GM12878 (cell line): ENCODE measurements around the gene GNG3. TPM values are rescaled to one million over a fixed set of nuclear protein-coding genes. Genes with fewer than 3 reads are reported as not detected.

Source experiments
- ATAC-seq: fragments of 200-7000 bp; cut with Tn5 transposase; 3 replicates; pipeline ENCODE4 v1.9.1; 2020; ENCODE audit warnings: mild to moderate bottlenecking, moderate library complexity
- BruUV-seq: library from RNA; stranded (reverse); fragments of 400-500 nt; replicated peaks from 2 replicates; lab custom pipeline; 2021; lab: Mats Ljungman, UMichigan
- CTCF ChIA-PET: fragments of 300-600 bp; sonication (Branson Sonifier 250); formaldehyde crosslinking; extraction: SDS; loops from one replicate; lab custom pipeline; 2021; ENCODE audit warnings: inconsistent platforms; lab: Yijun Ruan, JAX
- POLR2A ChIA-PET: fragments of 350-600 bp; formaldehyde crosslinking; extraction: SDS; loops from one replicate; lab custom pipeline; 2021; ENCODE audit warnings: inconsistent platforms; lab: Charles Lee
- RAD21 ChIA-PET: fragments of 300-600 bp; sonication (Branson Sonifier 250); formaldehyde crosslinking; loops from one replicate; lab custom pipeline; 2023; ENCODE audit warnings: antibody characterized with exemption; ENCODE audit not compliant: unreplicated experiment; lab: Charles Lee
- SMC1A ChIA-PET: fragments of 300-600 bp; sonication (Branson Sonifier 250); formaldehyde crosslinking; loops from one replicate; lab custom pipeline; 2023; ENCODE audit not compliant: unreplicated experiment, uncharacterized antibody; lab: Charles Lee
- DNase-seq: peaks from one replicate; pipeline ENCODE4 v3.0.0-alpha.2; 2011; ENCODE audit warnings: low read depth, low spot score
- FAIRE-seq: peaks from 3 replicates; lab custom pipeline; 2011; peaks lifted over from hg19 to GRCh38; lab: Jason Lieb, UNC
- H2AFZ ChIP-seq: 2 replicates; pipeline ENCODE4 v1.6.0; 2011; ENCODE audit warnings: low read depth, low read length, control low read depth; ENCODE audit not compliant: control insufficient read depth
- H3K27ac ChIP-seq: 2 replicates; pipeline ENCODE4 v1.5.1; 2011; ENCODE audit warnings: control low read depth; ENCODE audit not compliant: control insufficient read depth, insufficient read depth
- H3K27me3 ChIP-seq, 2 experiments: replicated peaks in 1 of 2; 2 replicates each; pipeline versions ENCODE4 v1.6.0 to v1.6.1; 2011; ENCODE audit warnings: low read length in 1 of 2; ENCODE audit not compliant: control insufficient read depth in 2 of 2, insufficient read depth in 2 of 2
- H3K36me3 ChIP-seq, 2 experiments: 2 replicates each; pipeline ENCODE4 v1.5.1; 2011; ENCODE audit warnings: low read length in 1 of 2; ENCODE audit not compliant: control insufficient read depth in 2 of 2, insufficient read depth in 2 of 2
- H3K4me1 ChIP-seq: 2 replicates; pipeline ENCODE4 v1.6.1; 2011; ENCODE audit warnings: mild to moderate bottlenecking, low read length, moderate library complexity, mixed read lengths; ENCODE audit not compliant: control insufficient read depth, insufficient read depth
- H3K4me2 ChIP-seq: 2 replicates; pipeline ENCODE4 v1.6.0; 2011; ENCODE audit warnings: control low read depth; ENCODE audit not compliant: control insufficient read depth, insufficient read depth
- H3K4me3 ChIP-seq: fragments of 200-600 bp; sonication (generic); 2 replicates; pipeline ENCODE4 v1.5.1; 2016
- H3K79me2 ChIP-seq: 2 replicates; pipeline ENCODE4 v1.6.0; 2011; ENCODE audit warnings: low read length; ENCODE audit not compliant: control insufficient read depth, insufficient read depth
- H3K9ac ChIP-seq: 2 replicates; pipeline ENCODE4 v1.8.0; 2011; ENCODE audit warnings: low read length, control low read depth, mixed read lengths; ENCODE audit not compliant: control insufficient read depth, insufficient read depth
- H3K9me3 ChIP-seq: replicated peaks from 3 replicates; pipeline ENCODE4 v1.5.1; 2011; ENCODE audit warnings: mild to moderate bottlenecking, low read length; ENCODE audit not compliant: control insufficient read depth, insufficient read depth
- H4K20me1 ChIP-seq: 2 replicates; pipeline ENCODE4 v1.6.0; 2011; ENCODE audit not compliant: control insufficient read depth, insufficient read depth
- DPF2 ChIP-seq: fragments of 450-650 bp; IDR thresholded peaks from 2 replicates; pipeline ENCODE4 v1.6.1; 2017; ENCODE audit warnings: mild to moderate bottlenecking
- EED ChIP-seq: sonication (generic); IDR thresholded peaks from 2 replicates; pipeline ENCODE4 v1.6.1; 2016; ENCODE audit warnings: antibody characterized with exemption, low read depth
- NR2C1 ChIP-seq: fragments of 450-650 bp; IDR thresholded peaks from 2 replicates; pipeline ENCODE4 v1.6.1; 2017; ENCODE audit warnings: antibody characterized with exemption, mild to moderate bottlenecking, moderate library complexity
- NR2F1 ChIP-seq: fragments of 450-650 bp; conservative IDR thresholded peaks from 2 replicates; pipeline ENCODE4 v1.6.1; 2017; ENCODE audit warnings: mild to moderate bottlenecking
- POU2F2 ChIP-seq: IDR thresholded peaks from 3 replicates; pipeline ENCODE4 v1.6.1; 2011; ENCODE audit warnings: low read depth, mild to moderate bottlenecking, low read length, borderline replicate concordance
- RAD51 ChIP-seq: fragments of 450-650 bp; IDR thresholded peaks from 2 replicates; pipeline ENCODE4 v1.6.1; 2016; ENCODE audit warnings: moderate library complexity, mild to moderate bottlenecking, inconsistent platforms
- RELB ChIP-seq: fragments of 450-650 bp; IDR thresholded peaks from 2 replicates; pipeline ENCODE4 v1.6.1; 2017; ENCODE audit warnings: low read depth, mild to moderate bottlenecking, moderate library complexity
- RFX5 ChIP-seq: IDR thresholded peaks from 2 replicates; pipeline ENCODE4 v1.6.1; 2011; ENCODE audit warnings: low read depth, low read length, improper control_type of control experiment
- SIX5 ChIP-seq: IDR thresholded peaks from 2 replicates; pipeline ENCODE4 v1.6.1; 2011; ENCODE audit warnings: mild to moderate bottlenecking, low read depth, low read length, moderate library complexity; ENCODE audit not compliant: severe bottlenecking
- SMARCA5 ChIP-seq: fragments of 450-650 bp; IDR thresholded peaks from 2 replicates; pipeline ENCODE4 v1.6.1; 2017; ENCODE audit warnings: mild to moderate bottlenecking
- SPI1 ChIP-seq: IDR thresholded peaks from 2 replicates; pipeline ENCODE4 v1.6.1; 2011; ENCODE audit warnings: low read depth, mild to moderate bottlenecking, low read length, moderate library complexity, borderline replicate concordance; ENCODE audit not compliant: insufficient read depth
- SREBF2 ChIP-seq: IDR thresholded peaks from 2 replicates; pipeline ENCODE4 v1.6.1; 2012; ENCODE audit warnings: mild to moderate bottlenecking, low read length
- TCF12 ChIP-seq: IDR thresholded peaks from 2 replicates; pipeline ENCODE4 v1.6.1; 2011; ENCODE audit warnings: low read depth, mild to moderate bottlenecking, low read length
- ZBTB33 ChIP-seq: fragments of 450-650 bp; IDR thresholded peaks from 2 replicates; pipeline ENCODE4 v1.6.1; 2017; ENCODE audit warnings: mild to moderate bottlenecking
- ZBTB40 ChIP-seq: fragments of 450-650 bp; IDR thresholded peaks from 2 replicates; pipeline ENCODE4 v1.6.1; 2016; ENCODE audit warnings: mild to moderate bottlenecking, moderate library complexity, borderline replicate concordance
- WGBS: methylation state at CpG from one replicate; pipeline ENCODE4 v1.1.6; 2016; ENCODE audit warnings: low lambda C conversion rate; ENCODE audit not compliant: insufficient replicate concordance, insufficient coverage; ENCODE audit errors: missing lambda C conversion rate; 5-methylcytosine and 5-hydroxymethylcytosine counted together
- in situ Hi-C: fragments of 300-500 bp; cut with MboI; formaldehyde crosslinking; loops from 9 replicates; pipeline ENCODE4 v1.14.3; 2018; ENCODE audit warnings: mixed read lengths
- intact Hi-C: fragments of 100-400 bp; cut with micrococcal nuclease; formaldehyde crosslinking; loops from one replicate; pipeline ENCODE4 v1.14.2; 2022; ENCODE audit not compliant: unreplicated experiment
- polyA plus RNA-seq, 11 experiments: library from polyadenylated mRNA; depleted of rRNA in 4 of 11; unstranded in 6 of 11; stranded (reverse) in 5 of 11; fragments of >200 nt; fragmentation: Nextera tagmentation in 4 of 11; fragmentation: Illumina TruSeq in 1 of 11; extraction: Ambion mirVana in 4 of 11; extraction: Trizol in 1 of 11; gene quantifications; 1 replicate in 1 of 11; 2 replicates in 10 of 11; pipeline versions ENCODE4 v1.2.1 to v1.2.3, GENCODE V29; 2011 to 2016; ENCODE audit warnings: inconsistent platforms in 2 of 11, missing spikeins in 2 of 11, low read depth in 1 of 11
- total RNA-seq, 4 experiments: library from RNA; depleted of rRNA in 3 of 4; stranded (reverse); fragments of >200 nt in 3 of 4; fragmentation: Illumina TruSeq in 1 of 4; extraction: Trizol in 1 of 4; gene quantifications; 2 replicates each; pipeline versions ENCODE4 v1.2.1 to v1.2.3, GENCODE V29; 2013 to 2021

GNG3 gene
- total and polyA plus RNA-seq, 10 of the 15 experiments (the other 5 are each of a cell fraction or from before 2014, with no cell fraction given): 0.27 to 0.83 (median 0.57) TPM; not detected in 5

DNA sequence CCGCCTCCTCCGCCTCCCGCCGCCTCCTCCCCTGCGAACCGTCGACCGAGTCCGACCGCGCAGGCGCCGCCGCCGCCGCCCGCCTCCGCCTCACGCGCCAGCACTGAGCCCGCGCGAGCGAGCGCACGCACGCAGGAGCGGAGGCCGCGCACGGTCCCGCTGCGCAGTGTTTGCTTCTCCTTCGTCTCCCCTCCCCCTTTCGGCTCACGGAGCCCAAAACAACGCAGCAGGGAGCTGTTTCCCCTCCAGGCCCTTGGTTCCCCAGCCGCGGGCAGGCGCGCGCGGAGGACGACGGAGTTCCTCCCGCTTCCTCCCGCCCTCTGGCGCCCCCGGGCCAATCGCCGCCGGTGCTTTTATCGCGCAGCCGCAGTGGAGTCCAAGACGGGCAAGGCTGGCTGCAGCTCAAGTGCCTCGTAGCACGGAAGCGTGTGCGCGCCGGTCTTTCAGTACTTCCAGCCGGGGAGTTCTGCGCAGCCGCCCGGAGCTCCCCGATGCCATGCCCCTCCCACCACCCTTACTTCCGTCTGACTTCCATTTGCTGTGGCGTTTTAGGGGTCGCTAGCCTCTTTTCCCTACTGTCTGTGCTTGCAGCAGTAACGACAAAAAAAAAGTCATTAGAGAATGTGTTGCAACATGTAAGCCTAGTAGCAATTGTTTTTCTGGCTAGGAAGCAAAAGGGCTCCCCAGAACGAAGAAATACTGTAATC lies 19.8 kb downstream of the GNG3 start, which contains the start of gene HNRNPUL2:
TSS of gene HNRNPUL2 (minus strand) at position 293 of the 707 bp plus-strand sequence. CDS start 301 bp downstream, outside the sequence.
- DNase-seq (peak; percentile 95), FAIRE-seq (no peak), ATAC-seq (peak; percentile 90)
- H4K20me1 ChIP-seq: peaks cover 11% of the 10 kb centered on the region; the same call in 1 of the 2 replicates
- peaks cover 75% of the 10 kb centered on the region for H3K79me2 ChIP-seq
- ChIA-PET POLR2A (interaction anchor here (0.5 to 6.8 kb wide), 38 partner anchors 13 to 1480 kb away, joined by 3 to 79 read pairs (median 6); partner anchors contain the start of genes BSCL2, C11orf98, CSKMT and EEF1G), CTCF (interaction anchor here (0.8 to 5.4 kb wide), 13 partner anchors 18 to 157 kb away, joined by 3 to 34 read pairs (median 4); partner anchors contain the start of genes BSCL2, C11orf98, CSKMT and EEF1G), RAD21 (interaction anchor here (0.6 to 5.2 kb wide), 26 partner anchors 16 to 480 kb away, joined by 3 to 44 read pairs (median 4); partner anchors contain the start of genes B3GAT3, C11orf98, CSKMT and POLR2G), SMC1A (interaction anchor here (1.0 to 4.8 kb wide), 16 partner anchors 8 to 154 kb away, joined by 3 to 27 read pairs (median 4); partner anchors contain the start of genes BSCL2, C11orf98, CSKMT and GANAB)
- in situ Hi-C loops (no loop called here), intact Hi-C loops (loop anchor here (1.0 to 5.0 kb wide), 6 partner anchors 18 to 129 kb away; partner anchors contain the start of genes MTA2, NXF1, TAF6L and ZBTB3)
- no TSS peak for BruUV-seq
- peak within 1 kb of the TSS; percentile 91 for H3K9ac ChIP-seq
- H2AFZ ChIP-seq: peak within 1 kb of the TSS; percentile 96
- no peaks in the 10 kb centered on the region; the same call in 1 of the 2 replicates for H3K4me1 ChIP-seq
- peak within 1 kb of the TSS; percentile 94 for H3K27ac ChIP-seq
- under 1% methylated on average over 69 of the region's 72 CpGs for WGBS
- H3K36me3 ChIP-seq: peaks cover 4 to 23% of the 10 kb centered on the region in 2 experiments
- no peaks in the 10 kb centered on the region for H3K27me3 ChIP-seq
- peak within 1 kb of the TSS; percentile 81 for H3K4me2 ChIP-seq
- no peaks in the 10 kb centered on the region; the same call in 2 of the 3 replicates for H3K9me3 ChIP-seq
- peak within 1 kb of the TSS; percentile 100 for H3K4me3 ChIP-seq
- TF ChIP-seq SREBF2 (no peak), EED (no peak), RFX5 (no peak), SMARCA5 (no peak; the same call in 1 of the 2 replicates), POU2F2 (peak; percentile 13), DPF2 (peak; percentile 83; the same call in 1 of the 2 replicates), SPI1 (peak; percentile 67), RAD51 (no peak), NR2C1 (peak; percentile 71), TCF12 (peak; percentile 77; the same call in 1 of the 2 replicates), RELB (no peak), SIX5 (no peak), NR2F1 (peak; percentile 36; the same call in 1 of the 2 replicates), ZBTB33 (no peak; the same call in 1 of the 2 replicates), ZBTB40 (no peak)
